ENCODE measurements around the gene SLC1A3. TPM values are rescaled to one million over a fixed set of nuclear protein-coding genes. Genes with fewer than 3 reads are reported as not detected.

The SLC1A3 gene
- total and polyA plus RNA-seq, 2 donors (not counting 1 experiment from before 2014, with no cell fraction given): 0.37 TPM; not detected in 1

- no peak overlapping the region for H3K9ac ChIP-seq (ENCODE audit: low read length)
- no peak overlapping the region for H3K4me2 ChIP-seq (replicated peaks; ENCODE audit: low read depth, low read length, poor library complexity, severe bottlenecking)
- TF ChIP-seq EZH2 (IDR thresholded peaks at IDR 0.05; ENCODE audit: borderline replicate concordance, insufficient read depth, low read depth, low read length, poor library complexity, severe bottlenecking) (no peak), CTCF (IDR thresholded peaks at IDR 0.05) (no peak)
- H3K4me3 ChIP-seq (ENCODE audit: control extremely low read depth in 1 of 5, extremely low read depth in 1 of 5, insufficient read depth in 1 of 5, low read depth in 2 of 5, low read length in 4 of 5): no peak overlapping the region
- Mint-ChIP-seq H3K27me3 (peaks cover 43% of the 10 kb centered on the region), H3K4me1 (no peaks in the 10 kb centered on the region), H3K4me3 (no peak overlapping the region), H3K9me3 (ENCODE audit: insufficient read depth) (no peaks in the 10 kb centered on the region), H3K27ac (no peak overlapping the region)
- H2AFZ ChIP-seq (ENCODE audit: insufficient read depth, low read depth, low read length, poor library complexity, severe bottlenecking): no peak overlapping the region
- intact Hi-C loops (cut with micrococcal nuclease): no loop called here
- ATAC-seq (ENCODE audit: low read depth) (no peak), DNase-seq (no peak)
- no peaks in the 10 kb centered on the region for H3K36me3 ChIP-seq (replicated peaks in 1 of 2; ENCODE audit: control extremely low read depth in 1 of 2, control insufficient read depth in 1 of 2, extremely low read depth in 1 of 2, insufficient read depth in 2 of 2, low read length in 1 of 2)
- no CpG with 5 or more reads among the region's 1 CpG for WGBS (ENCODE audit: insufficient coverage)
- H3K79me2 ChIP-seq (ENCODE audit: control insufficient read depth, insufficient read depth, low read length): no peaks in the 10 kb centered on the region
- H3K27ac ChIP-seq (ENCODE audit: low read length in 2 of 2): no peak overlapping the region
- no peaks in the 10 kb centered on the region for H3K4me1 ChIP-seq (ENCODE audit: control insufficient read depth in 2 of 2, insufficient read depth in 2 of 2, low read length in 2 of 2)
- ChIA-PET POLR2A (no interaction called here), CTCF (no interaction called here)
- no peaks in the 10 kb centered on the region for H3K9me3 ChIP-seq (ENCODE audit: control extremely low read depth in 1 of 3, control insufficient read depth in 2 of 3, insufficient read depth in 1 of 3, low read length in 2 of 3)
- no peaks in the 10 kb centered on the region for H3K27me3 ChIP-seq (replicated peaks in 1 of 4; ENCODE audit: control extremely low read depth in 1 of 4, control insufficient read depth in 3 of 4, insufficient read depth in 4 of 4, low read length in 3 of 4)
- H4K20me1 ChIP-seq (ENCODE audit: control insufficient read depth, insufficient read depth, low read length, poor library complexity, severe bottlenecking): no peaks in the 10 kb centered on the region
Observed at GRCh38 chr5:36640949-36641348, 34.5 kb downstream of the SLC1A3 start.

GRCh38 chr5:36641431-36641830, 35.0 kb downstream of the SLC1A3 start:
- Mint-ChIP-seq H3K4me1 (no peaks in the 10 kb centered on the region), H3K9me3 (ENCODE audit: insufficient read depth) (no peaks in the 10 kb centered on the region), H3K27ac (no peak overlapping the region), H3K27me3 (peaks cover 45% of the 10 kb centered on the region), H3K4me3 (no peak overlapping the region)
- H3K9me3 ChIP-seq (ENCODE audit: control extremely low read depth in 1 of 3, control insufficient read depth in 2 of 3, insufficient read depth in 1 of 3, low read length in 2 of 3): no peaks in the 10 kb centered on the region
- DNase-seq (no peak), ATAC-seq (ENCODE audit: low read depth) (no peak)
- no peaks in the 10 kb centered on the region for H3K27me3 ChIP-seq (replicated peaks in 1 of 4; ENCODE audit: control extremely low read depth in 1 of 4, control insufficient read depth in 3 of 4, insufficient read depth in 4 of 4, low read length in 3 of 4)
- TF ChIP-seq EZH2 (IDR thresholded peaks at IDR 0.05; ENCODE audit: borderline replicate concordance, insufficient read depth, low read depth, low read length, poor library complexity, severe bottlenecking): no peak
- no peak for TF ChIP-seq CTCF (IDR thresholded peaks at IDR 0.05)
- H3K27ac ChIP-seq (ENCODE audit: low read length in 2 of 2): no peak overlapping the region
- H3K4me3 ChIP-seq (ENCODE audit: control extremely low read depth in 1 of 5, extremely low read depth in 1 of 5, insufficient read depth in 1 of 5, low read depth in 2 of 5, low read length in 4 of 5): no peak overlapping the region
- H3K4me1 ChIP-seq (ENCODE audit: control insufficient read depth in 2 of 2, insufficient read depth in 2 of 2, low read length in 2 of 2): no peaks in the 10 kb centered on the region
- H3K4me2 ChIP-seq (replicated peaks; ENCODE audit: low read depth, low read length, poor library complexity, severe bottlenecking): no peak overlapping the region
- H4K20me1 ChIP-seq (ENCODE audit: control insufficient read depth, insufficient read depth, low read length, poor library complexity, severe bottlenecking): no peaks in the 10 kb centered on the region
- no peak overlapping the region for H2AFZ ChIP-seq (ENCODE audit: insufficient read depth, low read depth, low read length, poor library complexity, severe bottlenecking)
- ChIA-PET CTCF (no interaction called here), POLR2A (no interaction called here)
- intact Hi-C loops (cut with micrococcal nuclease): no loop called here
- H3K36me3 ChIP-seq (replicated peaks in 1 of 2; ENCODE audit: control extremely low read depth in 1 of 2, control insufficient read depth in 1 of 2, extremely low read depth in 1 of 2, insufficient read depth in 2 of 2, low read length in 1 of 2): no peaks in the 10 kb centered on the region
- no peaks in the 10 kb centered on the region for H3K79me2 ChIP-seq (ENCODE audit: control insufficient read depth, insufficient read depth, low read length)
- no peak overlapping the region for H3K9ac ChIP-seq (ENCODE audit: low read length)

Measured in B cell (primary cell).